Activated T-helper 17 cell treated with anti-CD3 and anti-CD28 coated beads, Interleukin-2, amount 50 U/mL, for 72 hours (primary cell): ENCODE measurements around the gene TMEM59L. TPM values are rescaled to one million over a fixed set of nuclear protein-coding genes. Genes with fewer than 3 reads are reported as not detected.
A peak's percentile ranks its signal among the peaks of the same experiment; 100 is the strongest.

Source experiments
- ATAC-seq: fragments of 150-1000 bp; cut with Tn5 transposase; replicated peaks from 2 replicates; pipeline ENCODE4 v1.10.0; 2021; ENCODE audit warnings: mild to moderate bottlenecking, moderate library complexity
- H3K27ac Mint-ChIP-seq: one replicate; pipeline ENCODE4 v1.8.0; 2022; ENCODE audit warnings: mixed read lengths
- H3K27me3 Mint-ChIP-seq: one replicate; pipeline ENCODE4 v1.8.0; 2022; ENCODE audit warnings: mixed read lengths
- H3K36me3 Mint-ChIP-seq: one replicate; pipeline ENCODE4 v1.8.0; 2022; ENCODE audit warnings: low read depth, mild to moderate bottlenecking, mixed read lengths
- H3K4me1 Mint-ChIP-seq: one replicate; pipeline ENCODE4 v1.8.0; 2022; ENCODE audit warnings: mixed read lengths
- H3K4me3 Mint-ChIP-seq: one replicate; pipeline ENCODE4 v1.8.0; 2022; ENCODE audit warnings: mild to moderate bottlenecking, mixed read lengths
- H3K9me3 Mint-ChIP-seq: one replicate; pipeline ENCODE4 v1.8.0; 2022; ENCODE audit warnings: mixed read lengths
- total RNA-seq, 2 donors: library from RNA; stranded (reverse); gene quantifications; one replicate each; pipeline ENCODE4 v1.2.3, GENCODE V29; 2022

Gene TMEM59L
- total RNA-seq, 2 donors from 2014 or later, result 0.48 TPM; not detected in 1

DNA sequence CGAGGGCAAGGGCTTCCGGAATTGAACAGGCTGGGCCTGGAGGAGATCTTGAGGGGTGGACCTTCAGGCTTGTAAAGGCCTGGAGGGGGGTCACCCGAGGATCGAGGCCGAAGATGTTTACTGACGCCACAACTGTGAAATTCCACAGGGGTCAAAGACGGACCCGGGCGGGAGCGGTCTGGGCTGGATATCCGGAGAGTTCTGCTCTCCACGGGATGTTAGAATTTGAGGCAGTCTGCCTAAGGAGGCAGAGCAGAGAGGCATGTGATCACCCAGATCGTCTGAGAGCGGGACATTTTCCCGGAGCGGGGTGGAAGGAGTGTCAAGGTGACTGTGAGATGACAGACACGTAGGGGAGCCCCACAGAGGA is 37.3 kb downstream of the TMEM59L start:
- ATAC-seq, result no peak

DNA sequence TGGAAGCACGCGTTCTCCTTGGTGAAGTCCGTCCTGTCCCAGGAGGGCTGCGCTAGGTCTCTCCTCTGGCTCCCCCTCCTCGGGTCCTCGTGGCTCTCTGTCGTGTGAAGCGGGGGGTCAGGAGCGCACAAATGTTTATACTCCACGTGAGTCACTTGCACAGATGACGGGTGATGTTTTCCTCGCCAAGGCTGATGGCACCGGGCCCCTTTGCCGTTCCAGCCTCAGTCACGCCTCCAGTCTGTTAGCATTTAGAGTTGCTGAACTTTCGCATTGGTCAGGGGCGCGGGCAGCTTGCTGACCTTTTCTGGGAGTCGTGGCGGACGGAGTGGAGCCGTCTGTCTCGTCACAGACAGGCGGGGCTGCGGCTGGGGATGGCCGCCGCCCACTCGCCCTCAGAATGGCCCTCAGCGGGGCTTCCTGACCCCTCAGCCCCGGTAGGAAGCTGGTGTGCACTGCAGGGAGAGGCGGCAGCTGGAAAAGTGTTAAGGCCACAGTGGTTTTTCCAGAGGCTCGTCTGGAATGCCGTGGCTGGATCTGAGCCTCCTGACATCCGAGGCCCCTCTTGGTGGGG is 37.9 kb downstream of the TMEM59L start:
- H3K27me3 Mint-ChIP-seq, result no peaks in the 10 kb centered on the region
- H3K4me1 Mint-ChIP-seq, result peaks cover 6% of the 10 kb centered on the region
- ATAC-seq, result no peak
- no peak overlapping the region for H3K4me3 Mint-ChIP-seq
- no peaks in the 10 kb centered on the region for H3K9me3 Mint-ChIP-seq
- no peaks in the 10 kb centered on the region for H3K36me3 Mint-ChIP-seq
- H3K27ac Mint-ChIP-seq, result no peak overlapping the region

More for the DNA sequence above, 37.3 kb downstream of the TMEM59L start:
- no peak overlapping the region for H3K27ac Mint-ChIP-seq
- no peaks in the 10 kb centered on the region for H3K27me3 Mint-ChIP-seq
- H3K4me3 Mint-ChIP-seq, result no peak overlapping the region
- H3K4me1 Mint-ChIP-seq, result peaks cover 6% of the 10 kb centered on the region
- H3K36me3 Mint-ChIP-seq, result no peaks in the 10 kb centered on the region
- no peaks in the 10 kb centered on the region for H3K9me3 Mint-ChIP-seq

- Mint-ChIP-seq H3K27ac (no peak overlapping the region), H3K36me3 (no peaks in the 10 kb centered on the region), H3K4me1 (peaks cover 6% of the 10 kb centered on the region), H3K9me3 (no peaks in the 10 kb centered on the region), H3K4me3 (no peak overlapping the region), H3K27me3 (no peaks in the 10 kb centered on the region)
- ATAC-seq, result no peak
These were observed 38.6 kb downstream of the TMEM59L start for GRCh38 chr19:18651300-18651699.

DNA sequence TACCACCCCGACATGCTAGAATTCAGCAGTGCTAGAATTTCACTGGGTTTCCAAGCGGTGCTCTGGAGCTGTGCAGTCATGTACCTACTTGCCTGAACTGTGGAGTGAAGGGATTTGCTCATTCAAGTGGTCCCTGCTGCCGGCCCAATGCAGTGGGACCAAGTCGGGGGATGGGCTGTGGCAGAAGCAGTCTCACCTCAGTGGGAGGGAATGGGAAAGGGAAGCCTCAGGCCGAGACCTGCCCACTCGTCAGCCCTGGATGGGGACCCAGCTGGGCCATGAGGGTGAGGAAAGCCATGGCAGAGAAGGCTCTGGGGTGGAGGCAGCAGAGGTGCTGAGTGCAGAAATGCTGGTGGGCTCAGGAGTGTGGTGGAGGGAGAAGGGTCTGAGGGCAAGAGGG is 39.1 kb downstream of the TMEM59L start:
- Mint-ChIP-seq H3K4me3 (no peak overlapping the region), H3K27ac (no peak overlapping the region), H3K36me3 (no peaks in the 10 kb centered on the region), H3K9me3 (no peaks in the 10 kb centered on the region), H3K27me3 (no peaks in the 10 kb centered on the region), H3K4me1 (peaks cover 7% of the 10 kb centered on the region)
- no peak for ATAC-seq

DNA sequence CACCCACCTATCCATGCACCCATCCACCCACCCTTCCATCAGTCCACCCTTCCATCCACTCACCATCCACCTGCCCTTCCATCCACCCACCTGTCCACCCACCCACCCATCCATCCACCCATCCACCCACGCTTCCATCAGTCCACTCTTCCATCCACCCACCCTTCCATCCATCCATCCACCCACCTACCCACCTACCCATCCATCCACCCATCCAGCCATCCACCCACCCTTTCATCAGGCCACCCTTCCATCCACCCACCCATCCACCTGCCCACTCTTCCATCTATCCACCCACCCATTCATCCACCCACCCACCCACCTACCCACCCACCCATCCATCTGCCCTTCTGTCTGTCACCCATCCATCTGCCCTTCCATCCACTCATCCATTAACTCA is 41.2 kb downstream of the TMEM59L start:
- Mint-ChIP-seq H3K27ac (no peak overlapping the region), H3K36me3 (no peaks in the 10 kb centered on the region), H3K4me3 (no peak overlapping the region), H3K4me1 (peaks cover 22% of the 10 kb centered on the region), H3K27me3 (no peaks in the 10 kb centered on the region), H3K9me3 (no peaks in the 10 kb centered on the region)
- no peak for ATAC-seq

- no peaks in the 10 kb centered on the region for H3K9me3 Mint-ChIP-seq
- H3K4me3 Mint-ChIP-seq, result no peak overlapping the region
- no peaks in the 10 kb centered on the region for H3K27me3 Mint-ChIP-seq
- no peak overlapping the region for H3K27ac Mint-ChIP-seq
- peaks cover 25% of the 10 kb centered on the region for H3K4me1 Mint-ChIP-seq
- ATAC-seq, result no peak
- H3K36me3 Mint-ChIP-seq, result no peaks in the 10 kb centered on the region
These were observed 41.8 kb downstream of the TMEM59L start for GRCh38 chr19:18654469-18654868.

DNA sequence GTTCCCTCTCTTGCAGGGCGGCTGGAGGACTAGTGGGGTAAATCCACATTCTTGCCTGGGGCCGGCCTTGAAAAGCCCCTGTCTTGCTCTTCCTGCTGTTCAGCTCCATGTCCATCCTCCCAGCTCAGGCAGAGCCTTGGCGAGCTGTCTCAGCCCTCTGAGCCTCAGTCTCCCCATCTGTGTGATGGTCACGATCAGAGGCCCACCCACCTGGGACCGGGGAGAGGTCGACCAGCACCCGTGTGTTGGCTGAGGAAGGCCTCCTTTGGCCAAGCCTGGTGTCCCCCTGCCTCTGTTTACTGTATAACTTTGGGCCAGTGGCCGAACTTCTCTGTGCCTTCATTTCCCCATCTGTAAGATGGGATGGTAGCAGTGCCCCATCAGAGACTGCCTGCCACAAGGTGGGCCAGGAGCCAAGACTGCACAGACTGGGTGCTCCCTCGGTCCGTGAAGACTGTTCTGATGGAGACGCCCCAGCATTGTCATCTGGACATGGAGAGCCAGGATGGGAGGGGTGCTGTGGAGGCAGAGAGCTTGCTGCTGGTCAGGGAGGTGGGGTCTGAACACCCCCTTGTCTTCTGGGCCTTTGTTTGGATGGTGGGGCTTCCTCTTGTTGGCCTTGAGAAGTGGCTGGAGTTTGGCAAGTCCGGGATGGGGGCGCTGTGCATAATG is 42.6 kb downstream of the TMEM59L start:
- H3K9me3 Mint-ChIP-seq, result no peaks in the 10 kb centered on the region
- H3K4me3 Mint-ChIP-seq, result no peak overlapping the region
- no peaks in the 10 kb centered on the region for H3K36me3 Mint-ChIP-seq
- H3K27me3 Mint-ChIP-seq, result no peaks in the 10 kb centered on the region
- ATAC-seq, result no peak
- peaks cover 25% of the 10 kb centered on the region for H3K4me1 Mint-ChIP-seq
- H3K27ac Mint-ChIP-seq, result no peak overlapping the region

GRCh38 chr19:18656337-18657086 is 43.8 kb downstream of the TMEM59L start:
- Mint-ChIP-seq H3K36me3 (no peaks in the 10 kb centered on the region), H3K4me1 (peaks cover 25% of the 10 kb centered on the region), H3K27ac (peak overlapping the region; percentile 66), H3K9me3 (no peaks in the 10 kb centered on the region), H3K4me3 (no peak overlapping the region), H3K27me3 (no peaks in the 10 kb centered on the region)
- ATAC-seq, result no peak

- no peak overlapping the region for H3K4me3 Mint-ChIP-seq
- peak overlapping the region; percentile 84 for H3K27ac Mint-ChIP-seq
- H3K4me1 Mint-ChIP-seq, result peaks cover 25% of the 10 kb centered on the region
- no peak for ATAC-seq
- H3K9me3 Mint-ChIP-seq, result no peaks in the 10 kb centered on the region
- no peaks in the 10 kb centered on the region for H3K27me3 Mint-ChIP-seq
- no peaks in the 10 kb centered on the region for H3K36me3 Mint-ChIP-seq
These were observed 45.1 kb downstream of the TMEM59L start for GRCh38 chr19:18657590-18658365.

- Mint-ChIP-seq H3K4me3 (no peak overlapping the region), H3K9me3 (no peaks in the 10 kb centered on the region), H3K4me1 (peaks cover 25% of the 10 kb centered on the region), H3K36me3 (no peaks in the 10 kb centered on the region), H3K27me3 (no peaks in the 10 kb centered on the region), H3K27ac (peak overlapping the region; percentile 84)
- no peak for ATAC-seq
These were observed 45.7 kb downstream of the TMEM59L start for GRCh38 chr19:18658366-18658855.

GRCh38 chr19:18659281-18660050 is 46.8 kb downstream of the TMEM59L start:
- Mint-ChIP-seq H3K27me3 (no peaks in the 10 kb centered on the region), H3K9me3 (no peaks in the 10 kb centered on the region), H3K27ac (peak overlapping the region; percentile 84), H3K36me3 (no peaks in the 10 kb centered on the region), H3K4me3 (no peak overlapping the region), H3K4me1 (peaks cover 23% of the 10 kb centered on the region)
- no peak for ATAC-seq

- Mint-ChIP-seq H3K27ac (no peak overlapping the region), H3K4me3 (no peak overlapping the region), H3K36me3 (no peaks in the 10 kb centered on the region), H3K27me3 (no peaks in the 10 kb centered on the region), H3K9me3 (no peaks in the 10 kb centered on the region), H3K4me1 (peaks cover 19% of the 10 kb centered on the region)
- no peak for ATAC-seq
These were observed 47.6 kb downstream of the TMEM59L start for GRCh38 chr19:18660051-18660910.

DNA sequence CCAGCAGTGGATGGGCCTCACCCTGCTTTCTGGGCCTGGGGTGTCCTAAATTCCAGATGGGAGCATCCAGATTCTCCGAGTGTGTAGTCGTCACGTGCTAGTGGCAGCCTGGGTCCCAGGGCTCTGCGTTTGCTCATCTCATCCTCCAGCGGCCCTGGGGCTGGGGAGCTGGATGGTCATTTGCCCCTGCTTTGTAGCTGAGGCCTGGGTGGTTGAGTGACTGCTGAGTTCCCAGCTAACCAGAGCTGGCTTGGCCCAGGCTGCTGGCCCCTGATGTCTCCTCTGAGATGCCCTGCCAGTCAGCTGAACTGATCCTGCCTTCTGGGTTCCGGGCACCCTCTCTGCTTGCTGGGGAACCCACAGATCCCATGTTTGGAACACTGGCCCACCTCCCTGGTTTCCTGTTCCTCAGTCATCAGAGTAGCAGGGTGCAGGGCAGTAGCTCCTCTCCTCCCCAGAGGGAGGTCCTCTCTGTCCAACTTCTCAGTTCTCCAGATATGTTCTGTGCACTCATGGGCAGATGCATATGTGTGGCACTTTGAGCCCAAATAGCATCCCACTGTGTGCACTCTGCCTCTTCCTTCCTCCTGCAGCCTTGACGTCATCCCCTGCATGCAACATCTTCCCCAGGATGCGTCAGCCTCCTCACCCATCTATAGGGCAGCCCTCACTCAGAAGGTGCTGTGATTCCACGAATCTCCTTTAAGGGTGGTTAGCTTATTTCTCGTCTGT is 48.4 kb downstream of the TMEM59L start:
- no peak for ATAC-seq
- H3K27me3 Mint-ChIP-seq, result no peaks in the 10 kb centered on the region
- no peaks in the 10 kb centered on the region for H3K9me3 Mint-ChIP-seq
- no peaks in the 10 kb centered on the region for H3K36me3 Mint-ChIP-seq
- peak overlapping the region; percentile 4 for H3K27ac Mint-ChIP-seq
- no peak overlapping the region for H3K4me3 Mint-ChIP-seq
- H3K4me1 Mint-ChIP-seq, result peaks cover 19% of the 10 kb centered on the region
